HL-60 (cell line): ENCODE results near the gene TBX15.

ENCODE experiments used
- DNase-seq, 2 experiments: peaks; one replicate each; pipeline ENCODE4 v3.0.0-alpha.2; 2010 to 2020; ENCODE audit warnings: low read depth in 1 of 2, low spot score in 1 of 2
- H3K27ac ChIP-seq: fragments of 250-450 bp; sonication (Bioruptor Pico); replicated peaks from 2 replicates; pipeline ENCODE4 v1.5.1; 2020; ENCODE audit warnings: mild to moderate bottlenecking, moderate library complexity
- H3K27me3 ChIP-seq: fragments of 250-450 bp; sonication (Bioruptor Pico); 2 replicates; pipeline ENCODE4 v1.5.1; 2021; ENCODE audit warnings: mild to moderate bottlenecking, moderate library complexity; ENCODE audit not compliant: insufficient read depth, poor library complexity, severe bottlenecking
- H3K4me3 ChIP-seq: replicated peaks from 2 replicates; pipeline ENCODE4 v1.5.1; 2011; ENCODE audit warnings: mild to moderate bottlenecking, control low read depth, low read length; ENCODE audit not compliant: insufficient read depth
- GABPA ChIP-seq: IDR thresholded peaks from 2 replicates; pipeline ENCODE4 v1.6.1; 2012; ENCODE audit warnings: low read depth
- POLR2AphosphoS5 ChIP-seq: IDR thresholded peaks from 2 replicates; pipeline ENCODE4 v1.6.1; 2012; ENCODE audit warnings: low read depth
- SPI1 ChIP-seq: IDR thresholded peaks from 2 replicates; pipeline ENCODE4 v1.6.1; 2012; ENCODE audit warnings: low read depth, mild to moderate bottlenecking, borderline replicate concordance
- TF ChIP-seq, protein P1 (sequence below): IDR thresholded peaks from one replicate; pipeline ENCODE4 v1.5.1; 2011; ENCODE audit warnings: low read length, control low read depth, inconsistent platforms; ENCODE audit not compliant: insufficient read depth
- TF ChIP-seq, protein P2 (sequence below): IDR thresholded peaks from 2 replicates; pipeline ENCODE4 v1.6.1; 2012; ENCODE audit warnings: low read depth; ENCODE audit not compliant: insufficient replicate concordance

Gene TBX15

GRCh38 chr1:118963138-118963455 lies 25.0 kb downstream of the TBX15 start:
- Histone ChIP-seq H3K27ac (no peak overlapping the region), H3K27me3 (no peaks in the 10 kb centered on the region), H3K4me3 (no peak overlapping the region)
- TF ChIP-seq SPI1 (no peak), GABPA (no peak), POLR2AphosphoS5 (no peak)
- TF ChIP-seq, protein P1, sequence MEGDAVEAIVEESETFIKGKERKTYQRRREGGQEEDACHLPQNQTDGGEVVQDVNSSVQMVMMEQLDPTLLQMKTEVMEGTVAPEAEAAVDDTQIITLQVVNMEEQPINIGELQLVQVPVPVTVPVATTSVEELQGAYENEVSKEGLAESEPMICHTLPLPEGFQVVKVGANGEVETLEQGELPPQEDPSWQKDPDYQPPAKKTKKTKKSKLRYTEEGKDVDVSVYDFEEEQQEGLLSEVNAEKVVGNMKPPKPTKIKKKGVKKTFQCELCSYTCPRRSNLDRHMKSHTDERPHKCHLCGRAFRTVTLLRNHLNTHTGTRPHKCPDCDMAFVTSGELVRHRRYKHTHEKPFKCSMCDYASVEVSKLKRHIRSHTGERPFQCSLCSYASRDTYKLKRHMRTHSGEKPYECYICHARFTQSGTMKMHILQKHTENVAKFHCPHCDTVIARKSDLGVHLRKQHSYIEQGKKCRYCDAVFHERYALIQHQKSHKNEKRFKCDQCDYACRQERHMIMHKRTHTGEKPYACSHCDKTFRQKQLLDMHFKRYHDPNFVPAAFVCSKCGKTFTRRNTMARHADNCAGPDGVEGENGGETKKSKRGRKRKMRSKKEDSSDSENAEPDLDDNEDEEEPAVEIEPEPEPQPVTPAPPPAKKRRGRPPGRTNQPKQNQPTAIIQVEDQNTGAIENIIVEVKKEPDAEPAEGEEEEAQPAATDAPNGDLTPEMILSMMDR, result no peak
- TF ChIP-seq, protein P2, sequence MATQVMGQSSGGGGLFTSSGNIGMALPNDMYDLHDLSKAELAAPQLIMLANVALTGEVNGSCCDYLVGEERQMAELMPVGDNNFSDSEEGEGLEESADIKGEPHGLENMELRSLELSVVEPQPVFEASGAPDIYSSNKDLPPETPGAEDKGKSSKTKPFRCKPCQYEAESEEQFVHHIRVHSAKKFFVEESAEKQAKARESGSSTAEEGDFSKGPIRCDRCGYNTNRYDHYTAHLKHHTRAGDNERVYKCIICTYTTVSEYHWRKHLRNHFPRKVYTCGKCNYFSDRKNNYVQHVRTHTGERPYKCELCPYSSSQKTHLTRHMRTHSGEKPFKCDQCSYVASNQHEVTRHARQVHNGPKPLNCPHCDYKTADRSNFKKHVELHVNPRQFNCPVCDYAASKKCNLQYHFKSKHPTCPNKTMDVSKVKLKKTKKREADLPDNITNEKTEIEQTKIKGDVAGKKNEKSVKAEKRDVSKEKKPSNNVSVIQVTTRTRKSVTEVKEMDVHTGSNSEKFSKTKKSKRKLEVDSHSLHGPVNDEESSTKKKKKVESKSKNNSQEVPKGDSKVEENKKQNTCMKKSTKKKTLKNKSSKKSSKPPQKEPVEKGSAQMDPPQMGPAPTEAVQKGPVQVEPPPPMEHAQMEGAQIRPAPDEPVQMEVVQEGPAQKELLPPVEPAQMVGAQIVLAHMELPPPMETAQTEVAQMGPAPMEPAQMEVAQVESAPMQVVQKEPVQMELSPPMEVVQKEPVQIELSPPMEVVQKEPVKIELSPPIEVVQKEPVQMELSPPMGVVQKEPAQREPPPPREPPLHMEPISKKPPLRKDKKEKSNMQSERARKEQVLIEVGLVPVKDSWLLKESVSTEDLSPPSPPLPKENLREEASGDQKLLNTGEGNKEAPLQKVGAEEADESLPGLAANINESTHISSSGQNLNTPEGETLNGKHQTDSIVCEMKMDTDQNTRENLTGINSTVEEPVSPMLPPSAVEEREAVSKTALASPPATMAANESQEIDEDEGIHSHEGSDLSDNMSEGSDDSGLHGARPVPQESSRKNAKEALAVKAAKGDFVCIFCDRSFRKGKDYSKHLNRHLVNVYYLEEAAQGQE, result no peak
- no peak for DNase-seq

DNA sequence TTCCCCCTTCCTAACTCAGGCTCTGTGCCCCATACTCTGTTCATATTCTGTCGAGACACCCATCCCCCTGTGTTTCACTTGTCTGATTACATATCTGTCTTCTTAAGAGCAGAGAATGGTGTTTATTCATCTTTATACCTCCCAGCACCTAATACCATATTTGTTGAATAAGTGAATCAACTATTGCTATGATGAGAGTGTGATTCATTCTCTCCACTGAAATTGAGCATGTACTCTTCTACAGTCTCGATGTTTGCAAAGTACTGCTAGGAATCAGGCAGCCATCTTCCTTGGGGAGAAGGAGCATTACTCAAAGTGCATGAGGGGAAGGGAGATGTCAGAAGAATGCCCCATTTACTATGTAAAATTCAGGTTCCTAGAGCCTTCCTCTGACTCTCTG lies 27.0 kb downstream of the TBX15 start:
- Histone ChIP-seq H3K27me3 (no peaks in the 10 kb centered on the region), H3K4me3 (no peak overlapping the region), H3K27ac (no peak overlapping the region)
- DNase-seq, result no peak
- no peak for TF ChIP-seq POLR2AphosphoS5
- TF ChIP-seq GABPA, result no peak
- no peak for TF ChIP-seq SPI1
- TF ChIP-seq, protein P2, result no peak

DNA sequence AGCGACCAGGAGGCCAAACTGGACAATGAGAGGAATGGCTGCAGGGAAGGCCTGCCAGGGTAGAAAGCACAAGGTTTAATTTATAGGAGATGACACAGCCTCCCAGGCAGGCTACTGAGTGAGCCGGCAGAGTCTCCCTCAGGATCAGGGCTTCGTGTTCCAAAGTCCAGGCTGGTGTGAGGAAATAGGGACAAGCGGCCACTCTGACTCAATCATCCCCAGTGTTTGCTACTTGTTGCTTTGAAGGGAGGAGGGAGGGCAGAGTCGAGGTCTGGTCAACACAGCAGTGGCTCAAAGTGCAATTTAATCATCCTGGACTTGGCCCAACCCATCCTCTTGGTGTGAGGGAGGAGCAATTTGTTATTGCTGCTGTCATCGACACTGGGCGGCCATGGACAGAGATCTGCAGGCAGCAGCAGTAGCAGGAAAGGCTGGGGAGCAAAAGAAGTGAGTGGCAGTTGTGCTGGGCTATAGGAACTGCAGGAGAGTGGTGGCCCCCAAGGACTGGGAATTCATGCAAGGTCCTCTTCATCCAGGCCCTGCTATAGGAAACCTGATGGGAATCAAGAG lies 27.5 kb downstream of the TBX15 start:
- TF ChIP-seq, protein P2, result no peak
- no peak for TF ChIP-seq POLR2AphosphoS5
- TF ChIP-seq, protein P1, result no peak
- no peak for TF ChIP-seq SPI1
- Histone ChIP-seq H3K4me3 (no peak overlapping the region), H3K27me3 (no peaks in the 10 kb centered on the region), H3K27ac (no peak overlapping the region)
- DNase-seq, result no peak

DNA sequence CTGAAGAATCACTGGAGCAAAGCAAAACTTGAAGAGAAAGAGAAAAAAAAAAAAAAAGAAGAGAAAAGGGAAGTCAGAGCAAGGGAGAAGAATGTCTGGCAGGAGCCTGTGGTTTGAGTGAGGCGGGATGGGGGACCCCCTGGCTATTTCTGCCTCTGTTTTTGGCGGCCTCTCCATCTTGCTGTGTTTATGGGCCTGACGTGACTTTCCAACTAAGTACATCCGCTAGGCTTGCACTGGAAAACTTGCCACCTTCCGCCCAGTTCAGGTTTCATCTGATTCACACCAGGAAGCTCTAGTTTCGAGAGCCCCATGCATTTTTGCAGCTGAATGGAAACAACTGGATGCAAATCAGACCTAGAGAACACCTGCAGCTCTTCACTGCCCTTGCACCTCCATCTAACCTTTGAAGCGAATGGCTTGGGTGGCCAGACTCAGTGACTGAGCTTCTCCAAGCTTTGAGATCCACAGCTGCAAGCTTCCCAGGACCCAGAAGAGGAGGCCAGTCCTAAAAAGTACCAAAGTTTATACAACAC lies 28.0 kb downstream of the TBX15 start:
- TF ChIP-seq GABPA, result no peak
- TF ChIP-seq SPI1, result peak; percentile 17; the same call in 1 of the 2 replicates
- Histone ChIP-seq H3K27me3 (no peaks in the 10 kb centered on the region), H3K27ac (no peak overlapping the region), H3K4me3 (no peak overlapping the region)
- no peak for DNase-seq
